Esophagus squamous epithelium (tissue), 4 donors: ENCODE measurements around the gene BUD31.

Experiments used
- POLR2A ChIP-seq, 4 donors: fragments of 450-650 bp; IDR thresholded peaks; one replicate each; pipeline ENCODE4 v1.6.1; 2017; ENCODE audit warnings: antibody characterized with exemption in 4 of 4, mild to moderate bottlenecking in 4 of 4, moderate library complexity in 3 of 4
- TF ChIP-seq, protein P1 (sequence below), 6 experiments: fragments of 450-650 bp in 4 of 6; fragments of 200-600 bp in 2 of 6; sonication (generic) in 2 of 6; IDR thresholded peaks; one replicate each; pipeline ENCODE4 v1.5.1; 2016 to 2019; ENCODE audit warnings: antibody characterized with exemption in 6 of 6, mild to moderate bottlenecking in 4 of 6, moderate library complexity in 4 of 6

DNA sequence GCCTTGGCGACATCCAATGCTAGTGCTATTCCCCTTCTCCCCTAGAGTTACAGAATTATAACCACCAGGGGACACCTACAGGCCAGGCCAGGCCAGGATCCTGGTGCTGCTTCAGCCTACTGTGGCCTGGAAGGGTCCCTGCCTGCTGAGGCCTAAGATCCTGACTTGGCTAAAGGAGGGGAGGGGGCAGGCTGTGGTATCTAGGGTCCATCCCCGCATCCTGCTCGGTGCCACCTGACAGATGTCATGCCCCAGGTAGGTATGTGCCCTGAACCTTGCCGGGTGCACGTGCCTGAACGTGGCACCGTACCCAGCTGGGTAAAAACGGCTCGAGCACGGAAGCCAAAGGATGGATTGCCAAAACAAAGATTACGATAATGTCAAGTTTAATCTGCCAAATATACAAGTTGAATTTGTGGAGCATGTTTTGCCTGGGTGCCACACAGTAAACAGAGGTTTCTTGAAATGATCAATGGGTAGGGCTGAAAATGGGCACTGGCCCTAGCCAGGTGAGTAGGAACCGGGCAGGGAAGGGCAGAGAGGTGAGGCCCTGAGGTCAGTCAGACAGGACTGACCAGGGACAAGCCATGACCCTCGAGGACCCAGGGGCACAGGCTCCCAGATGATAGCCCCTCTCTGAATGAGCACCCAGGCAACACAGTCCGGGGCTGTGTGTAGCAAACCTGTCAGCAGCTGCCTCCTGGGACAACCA is 13.0 kb upstream of the BUD31 start:
- TF ChIP-seq, protein P1, sequence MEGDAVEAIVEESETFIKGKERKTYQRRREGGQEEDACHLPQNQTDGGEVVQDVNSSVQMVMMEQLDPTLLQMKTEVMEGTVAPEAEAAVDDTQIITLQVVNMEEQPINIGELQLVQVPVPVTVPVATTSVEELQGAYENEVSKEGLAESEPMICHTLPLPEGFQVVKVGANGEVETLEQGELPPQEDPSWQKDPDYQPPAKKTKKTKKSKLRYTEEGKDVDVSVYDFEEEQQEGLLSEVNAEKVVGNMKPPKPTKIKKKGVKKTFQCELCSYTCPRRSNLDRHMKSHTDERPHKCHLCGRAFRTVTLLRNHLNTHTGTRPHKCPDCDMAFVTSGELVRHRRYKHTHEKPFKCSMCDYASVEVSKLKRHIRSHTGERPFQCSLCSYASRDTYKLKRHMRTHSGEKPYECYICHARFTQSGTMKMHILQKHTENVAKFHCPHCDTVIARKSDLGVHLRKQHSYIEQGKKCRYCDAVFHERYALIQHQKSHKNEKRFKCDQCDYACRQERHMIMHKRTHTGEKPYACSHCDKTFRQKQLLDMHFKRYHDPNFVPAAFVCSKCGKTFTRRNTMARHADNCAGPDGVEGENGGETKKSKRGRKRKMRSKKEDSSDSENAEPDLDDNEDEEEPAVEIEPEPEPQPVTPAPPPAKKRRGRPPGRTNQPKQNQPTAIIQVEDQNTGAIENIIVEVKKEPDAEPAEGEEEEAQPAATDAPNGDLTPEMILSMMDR (IDR thresholded peaks at IDR 0.05) = no peak
- TF ChIP-seq POLR2A (IDR thresholded peaks at IDR 0.05) = no peak
